Stimulated activated CD8-positive, alpha-beta memory T cell treated with anti-CD3 and anti-CD28 coated beads, Interleukin-12 subunit alpha, Interleukin-12 subunit beta, amount 100 ng/mL, for 1 hour (primary cell): Measurements from ENCODE around the gene ADPRHL1.

Experiments used
- DNase-seq: peaks from one replicate; pipeline ENCODE4 v3.0.0-alpha.2; 2020; ENCODE audit warnings: low read depth

The ADPRHL1 gene

DNA sequence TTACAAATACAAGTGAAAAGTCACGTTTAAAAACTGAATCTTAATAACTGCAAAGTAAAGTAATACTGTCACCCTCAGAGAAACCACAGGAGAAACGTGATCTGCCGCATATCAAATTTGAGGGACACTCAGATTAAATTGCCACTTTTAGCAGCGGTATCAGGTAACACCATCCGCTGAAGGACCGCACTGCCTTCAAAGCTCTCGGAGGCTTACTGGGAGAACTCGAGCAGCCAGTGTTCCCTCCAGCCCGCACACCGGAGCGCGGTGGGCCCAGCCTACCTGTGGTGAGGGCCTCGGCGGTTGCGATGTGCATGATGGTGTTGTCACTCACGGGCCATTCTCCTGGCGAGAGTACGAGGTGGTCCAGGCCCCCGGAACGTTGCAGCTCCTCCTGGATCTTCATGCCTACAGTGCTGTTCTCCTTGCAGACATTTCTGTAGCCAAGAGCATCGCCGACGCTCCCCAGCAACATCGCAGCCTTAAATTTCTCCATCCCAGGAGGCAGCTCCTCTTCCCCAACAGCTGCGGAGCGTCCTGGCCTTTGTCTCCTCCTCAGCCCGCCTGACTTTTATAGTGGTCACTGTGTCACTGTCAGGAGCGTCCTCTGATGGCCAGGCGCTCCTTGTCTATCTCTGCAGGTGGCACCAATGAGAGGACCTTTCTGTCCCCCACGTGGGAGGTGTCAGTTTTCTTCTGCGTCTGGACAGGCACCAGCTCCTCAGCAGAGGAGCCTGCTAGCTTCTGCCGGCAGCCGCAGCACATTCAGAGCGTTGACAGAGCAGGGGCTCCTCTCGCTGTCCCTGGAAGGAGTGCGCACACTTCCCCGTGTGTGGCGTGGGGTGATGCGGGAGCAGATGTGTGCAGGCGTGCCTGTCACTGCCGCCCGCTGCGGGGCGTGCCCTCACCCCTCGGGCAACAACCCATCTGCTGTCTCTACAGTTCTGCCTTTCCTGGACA, at the start of gene ADPRHL1:
TSS of gene ADPRHL1 (minus strand) at position 547 of the 960 bp plus-strand sequence. CDS start at position 496, 51 bp downstream.
- DNase-seq = no peak

DNA sequence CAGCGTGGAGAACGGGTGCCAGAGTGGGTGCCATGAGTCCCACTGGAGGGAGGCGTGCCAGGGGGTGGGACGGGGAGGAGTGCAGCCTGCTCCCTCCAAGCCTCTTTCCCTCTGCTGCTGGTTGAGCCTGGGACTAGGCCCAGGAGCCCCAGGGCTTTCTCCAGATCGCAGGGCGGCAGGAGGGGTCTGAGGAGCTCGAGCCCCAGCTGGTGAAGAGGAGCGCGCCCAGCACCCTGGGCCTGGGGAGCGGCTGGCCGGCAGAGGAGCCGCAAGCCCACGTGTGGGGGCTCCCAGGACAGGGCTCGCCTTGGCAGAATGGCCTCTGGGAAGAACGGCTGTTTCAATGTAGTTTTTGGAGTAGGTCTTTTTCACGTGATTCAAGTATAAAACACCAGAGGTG, 49.4 kb upstream of the ADPRHL1 start:
- DNase-seq = no peak

DNA sequence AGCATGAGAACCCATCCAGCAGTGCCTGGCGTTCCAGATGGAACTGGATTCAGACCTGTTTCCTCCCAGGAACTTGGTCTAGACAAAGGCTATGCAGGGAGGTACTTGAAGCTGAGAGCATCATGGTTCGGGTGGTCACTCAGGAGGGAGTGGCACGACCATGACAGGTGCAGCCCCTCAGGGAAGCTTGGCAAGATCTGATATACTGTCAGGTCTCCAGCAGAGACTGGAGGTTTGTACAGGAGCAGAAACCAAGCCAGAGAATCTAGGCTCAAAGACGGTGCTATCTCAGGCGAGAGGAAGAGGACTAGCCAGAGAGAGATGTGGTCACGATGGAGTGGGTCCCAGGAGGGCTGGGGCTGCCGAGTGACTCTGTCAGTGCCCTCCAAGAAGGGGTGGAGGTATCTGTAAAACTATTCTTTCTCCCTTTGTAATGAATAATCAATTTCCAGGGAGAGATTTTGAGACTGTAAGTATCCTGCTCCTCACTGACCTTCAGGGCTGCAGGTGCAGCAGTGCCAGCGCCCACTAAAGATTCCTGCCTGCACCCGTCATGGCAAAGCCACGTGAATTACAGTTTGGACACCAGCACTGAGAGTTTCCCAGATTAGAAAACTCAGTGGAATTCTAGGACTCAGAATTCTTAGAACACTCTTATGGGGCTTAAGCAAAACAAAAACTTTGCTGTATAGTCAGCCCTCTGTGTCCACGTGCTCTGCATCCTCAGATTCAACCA, 47.4 kb upstream of the ADPRHL1 start:
- DNase-seq = no peak

GRCh38 chr13:113499936-113500335, 46.6 kb upstream of the ADPRHL1 start:
- no peak for DNase-seq

DNA sequence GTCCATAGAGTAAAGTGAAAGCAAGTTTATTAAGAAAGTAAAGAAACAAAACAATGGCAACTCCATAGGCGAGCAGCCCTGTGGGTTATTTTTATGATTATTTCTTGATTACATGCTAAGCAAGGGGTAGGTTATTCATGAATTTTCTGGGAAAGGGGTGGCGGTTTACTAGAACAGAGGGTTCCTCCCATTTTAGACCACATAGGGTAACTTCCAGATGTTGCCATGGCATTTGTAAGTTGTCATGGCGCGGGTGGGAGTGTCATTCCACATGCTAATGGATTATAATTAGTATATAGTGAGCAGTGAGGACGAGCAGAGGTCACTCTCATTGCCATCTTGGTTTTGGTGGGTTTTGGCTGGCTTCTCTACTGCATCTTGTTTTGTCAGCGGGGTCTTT, 45.6 kb upstream of the ADPRHL1 start:
- DNase-seq = no peak

GRCh38 chr13:113497217-113497616, 43.9 kb upstream of the ADPRHL1 start:
- no peak for DNase-seq

- no peak for DNase-seq
Measured at GRCh38 chr13:113495494-113496210, 42.4 kb upstream of the ADPRHL1 start.

- no peak for DNase-seq
Measured at GRCh38 chr13:113493315-113493951, 40.1 kb upstream of the ADPRHL1 start.

- DNase-seq = no peak
Measured at GRCh38 chr13:113491982-113492381, 38.7 kb upstream of the ADPRHL1 start.

- no peak for DNase-seq
Measured at GRCh38 chr13:113491418-113491883, 38.2 kb upstream of the ADPRHL1 start.

GRCh38 chr13:113490496-113491417, 37.5 kb upstream of the ADPRHL1 start, which contains the start of gene DCUN1D2:
TSS of gene DCUN1D2 (minus strand) at chr13:113490711. CDS start at chr13:113490669, 42 bp downstream.
- peak; percentile 54 for DNase-seq

GRCh38 chr13:113489549-113490495, 36.5 kb upstream of the ADPRHL1 start:
- DNase-seq = no peak

- no peak for DNase-seq
Measured at GRCh38 chr13:113489171-113489548, 35.9 kb upstream of the ADPRHL1 start.

- no peak for DNase-seq
Measured at GRCh38 chr13:113488283-113488682, 35.0 kb upstream of the ADPRHL1 start.

DNA sequence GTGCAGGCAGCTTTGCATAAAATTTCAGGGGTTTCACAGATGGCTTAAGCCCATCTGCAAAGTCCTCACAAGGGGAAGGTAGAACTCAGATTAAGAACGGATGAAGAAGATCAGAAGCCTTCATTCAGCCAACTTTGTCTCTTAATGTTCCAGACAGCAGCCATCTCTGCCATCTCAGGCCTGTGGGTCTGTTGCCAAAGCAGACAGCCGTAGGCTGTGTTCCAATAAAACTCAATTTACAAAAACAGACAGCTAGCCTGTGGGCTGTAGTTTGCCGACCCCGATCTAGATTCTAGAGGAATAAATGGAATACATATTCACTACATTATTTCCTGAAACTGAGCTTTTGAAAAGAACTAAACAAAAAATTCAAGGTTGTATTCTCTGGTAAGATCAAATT, 33.4 kb upstream of the ADPRHL1 start:
- no peak for DNase-seq

- no peak for DNase-seq
Measured at GRCh38 chr13:113485545-113485944, 32.3 kb upstream of the ADPRHL1 start.

DNA sequence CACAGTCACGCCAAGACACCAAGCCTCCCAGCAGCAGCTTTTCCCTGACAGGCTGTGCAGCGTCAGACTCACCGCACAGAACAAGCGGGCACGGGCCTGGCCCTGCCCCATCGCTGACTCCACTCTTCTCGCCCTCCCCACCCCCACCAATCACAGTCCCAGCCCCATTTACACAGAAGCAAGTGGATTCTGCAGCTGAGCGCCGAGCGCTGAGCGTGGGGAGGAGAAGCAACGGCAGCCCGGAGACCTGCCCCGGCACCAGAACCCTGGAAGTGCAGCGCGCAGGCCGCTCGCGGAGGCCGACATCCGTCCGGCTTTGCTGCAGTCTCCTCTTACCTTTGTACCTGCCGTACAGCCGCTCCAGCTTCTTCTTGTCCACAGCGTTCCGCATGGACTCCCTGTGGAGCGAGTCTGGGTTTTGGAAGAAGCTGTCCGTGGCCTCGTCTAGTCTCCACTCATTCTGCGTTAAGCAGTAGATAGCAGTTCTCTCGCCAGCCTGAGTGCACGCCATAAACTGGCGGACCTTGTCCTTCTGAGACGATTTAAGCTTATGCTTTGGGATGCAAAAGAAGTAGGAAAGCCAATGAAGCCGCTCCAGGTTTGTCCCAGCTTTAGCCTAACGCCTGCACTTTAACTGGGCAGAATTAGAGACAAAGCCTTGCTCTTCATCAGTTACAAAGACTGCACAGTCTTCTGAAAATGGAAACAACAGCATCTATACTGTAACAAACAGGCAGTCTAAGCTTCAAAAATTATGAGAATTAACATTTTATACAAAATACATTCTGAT, 30.4 kb upstream of the ADPRHL1 start:
- DNase-seq = no peak

- no peak for DNase-seq
Measured at GRCh38 chr13:113483081-113483480, 29.8 kb upstream of the ADPRHL1 start.

DNA sequence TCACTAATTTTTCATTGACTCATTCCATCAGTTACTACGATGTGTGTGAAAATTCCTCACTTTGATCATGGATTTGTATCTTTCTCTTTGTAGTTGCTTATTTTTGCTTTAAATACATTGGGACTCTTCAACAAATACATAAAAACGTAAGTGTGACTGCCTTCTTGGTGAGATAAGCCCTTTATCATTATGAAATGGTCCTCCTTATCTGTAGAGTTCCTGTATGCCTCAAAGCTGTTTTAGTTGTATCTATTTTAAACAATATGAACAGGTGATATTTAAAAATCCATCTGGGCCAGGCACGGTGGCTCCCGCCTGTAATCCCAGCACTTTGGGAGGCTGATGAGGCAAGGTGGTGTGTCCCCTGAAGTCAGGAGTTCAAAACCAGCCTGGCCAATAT, 25.9 kb upstream of the ADPRHL1 start:
- no peak for DNase-seq
